Fibroblast of peridontal ligament (primary cell): Measurements from ENCODE around the gene ARHGAP4.

ENCODE experiments used
- DNase-seq: peaks from one replicate; pipeline ENCODE4 v3.0.0-alpha.2; 2010; ENCODE audit errors: extremely low read depth

The ARHGAP4 gene

GRCh38 chrX:153963546-153963945 is 37.5 kb upstream of the ARHGAP4 start:
- no peak for DNase-seq

DNA sequence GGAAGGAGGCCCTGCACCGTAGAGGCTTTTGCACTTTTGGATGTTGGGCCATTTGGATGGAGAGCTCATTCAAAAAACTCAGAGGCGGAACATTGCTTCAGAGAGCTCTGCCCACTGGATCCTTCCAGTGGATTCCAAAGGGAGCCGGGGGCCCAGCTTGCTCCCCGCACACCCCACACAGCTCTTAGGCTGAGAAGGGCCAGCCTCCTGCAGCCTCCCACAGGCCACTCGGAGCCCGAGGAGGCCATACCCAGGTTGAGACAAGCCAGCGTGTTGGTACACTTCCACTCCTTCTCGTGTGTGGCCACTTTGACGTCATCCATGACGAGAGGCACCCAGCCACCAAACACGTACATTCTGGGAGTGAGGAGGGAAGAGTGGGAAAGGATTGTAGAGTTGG is 35.2 kb upstream of the ARHGAP4 start:
- no peak for DNase-seq

DNA sequence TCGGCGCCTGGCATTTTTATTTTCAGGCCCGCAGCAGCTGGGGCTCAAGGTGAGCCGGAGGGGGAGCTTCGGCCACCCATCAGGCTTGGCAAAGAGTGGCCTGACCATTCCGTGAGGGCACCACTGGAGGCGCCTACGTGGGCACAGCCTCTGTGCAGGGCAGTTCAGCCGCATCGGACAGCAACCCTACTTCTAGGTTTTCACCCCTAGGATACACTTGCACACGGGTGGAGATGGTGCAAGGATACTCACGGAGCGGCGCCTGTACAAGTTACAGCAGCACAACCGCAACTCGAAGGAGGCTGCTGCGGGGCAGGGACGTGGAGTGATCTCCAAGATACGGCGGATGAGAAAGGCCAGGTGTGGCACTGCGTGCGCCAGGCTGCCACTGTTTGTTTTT is 34.7 kb upstream of the ARHGAP4 start:
- DNase-seq = no peak

DNA sequence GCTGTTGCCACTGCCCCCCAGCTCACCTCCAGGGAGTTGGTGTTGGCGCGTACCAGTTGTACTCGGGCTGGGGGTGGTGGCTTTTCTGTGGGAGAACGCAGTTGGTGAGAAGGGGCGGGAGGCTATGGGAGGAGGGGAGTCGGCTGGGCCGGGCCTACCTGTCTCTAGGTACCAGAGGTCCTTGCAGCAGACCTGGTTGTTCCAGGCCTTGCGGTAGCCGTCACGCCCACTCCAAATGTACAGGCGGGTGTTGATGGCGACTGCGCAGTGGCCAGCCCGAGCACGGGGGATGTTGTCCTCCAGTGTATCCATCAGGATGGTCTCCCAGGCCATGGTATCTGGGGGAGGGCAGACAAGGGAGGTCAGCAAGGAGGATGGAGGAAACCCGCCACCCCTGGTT is 34.0 kb upstream of the ARHGAP4 start:
- no peak for DNase-seq

DNA sequence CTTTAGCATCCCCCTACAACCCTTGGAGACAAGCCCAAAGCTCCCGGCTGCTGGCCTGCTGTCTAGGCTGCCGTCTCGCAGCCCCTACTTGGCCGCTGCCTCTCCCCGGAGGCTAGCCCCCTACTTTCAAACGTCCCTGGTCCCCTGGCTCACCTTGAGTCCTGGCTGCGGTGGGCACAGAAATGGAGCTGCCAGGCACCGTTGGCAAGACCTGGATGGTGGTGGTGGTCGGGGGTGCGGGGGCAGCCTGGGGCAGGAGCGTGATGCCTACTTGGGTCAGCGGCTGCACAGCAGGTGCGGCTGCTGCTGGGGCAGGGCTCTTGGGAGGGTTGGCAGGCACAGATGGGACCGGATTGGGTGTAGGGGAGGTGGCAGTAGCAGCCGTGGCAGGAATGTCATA is 33.6 kb upstream of the ARHGAP4 start:
- DNase-seq = no peak

- DNase-seq = no peak
Observed at GRCh38 chrX:153958605-153959004, 32.5 kb upstream of the ARHGAP4 start.

- no peak for DNase-seq
Observed at GRCh38 chrX:153957224-153957623, 31.2 kb upstream of the ARHGAP4 start.

GRCh38 chrX:153956044-153956907 is 30.2 kb upstream of the ARHGAP4 start:
- no peak for DNase-seq

DNA sequence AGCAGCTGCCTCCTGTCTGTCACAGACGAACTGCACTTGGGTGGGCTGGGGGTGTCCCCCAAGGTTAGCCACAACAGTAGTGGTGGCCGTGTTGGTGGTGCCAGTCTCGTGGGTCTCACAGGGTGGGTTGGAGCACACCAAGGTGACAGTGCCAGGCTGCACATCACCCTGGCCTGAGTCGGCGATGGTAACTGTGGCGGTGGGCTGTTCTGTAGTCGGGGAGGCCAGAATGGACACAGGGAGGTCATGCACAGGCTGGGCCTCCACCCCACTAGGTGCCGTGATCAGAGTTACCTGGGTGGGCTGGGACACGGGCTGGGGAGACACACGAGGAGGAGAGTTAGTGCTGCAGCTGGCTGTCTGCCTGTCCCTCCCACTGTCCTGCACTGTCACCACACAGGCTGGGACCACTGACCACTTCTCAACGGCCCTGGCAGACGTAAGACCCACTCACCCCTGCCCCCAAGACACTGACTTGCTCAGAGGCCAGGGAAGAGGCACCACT is 29.2 kb upstream of the ARHGAP4 start:
- DNase-seq = no peak

DNA sequence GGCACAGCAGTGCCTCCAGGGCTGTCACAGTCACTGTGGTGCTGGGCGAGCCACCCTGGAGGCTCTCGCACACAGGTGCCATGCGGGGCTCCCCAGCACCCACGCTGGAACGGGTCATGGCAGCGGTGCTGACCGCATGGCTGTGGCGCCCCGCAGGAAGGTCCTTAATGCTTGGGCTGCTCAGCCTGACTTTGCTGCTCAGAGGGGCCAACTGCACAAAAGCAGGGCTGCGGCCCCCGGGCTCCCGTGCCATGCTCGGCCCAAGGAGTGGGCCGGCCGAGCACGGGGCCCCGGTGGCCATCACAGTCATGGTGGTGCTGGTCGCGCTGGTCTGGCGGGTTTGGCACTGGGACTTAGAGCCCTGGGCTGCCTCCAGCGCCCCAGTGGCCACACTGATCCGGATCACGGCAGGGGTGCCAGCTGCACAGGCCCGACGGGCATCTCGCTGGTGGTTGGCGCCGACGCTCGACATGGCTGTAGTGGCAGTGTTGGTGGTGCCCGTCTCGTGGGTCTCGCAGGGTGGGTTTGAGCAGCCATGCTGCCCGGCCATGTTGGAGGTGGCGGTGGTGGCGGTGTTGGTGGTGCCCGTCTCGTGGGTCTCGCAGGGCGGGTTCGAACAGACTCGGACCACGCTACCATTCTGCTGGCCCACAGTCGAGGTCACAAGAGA is 28.6 kb upstream of the ARHGAP4 start:
- no peak for DNase-seq

- DNase-seq = no peak
Observed at GRCh38 chrX:153953892-153954557, 28.0 kb upstream of the ARHGAP4 start.

- DNase-seq = peak; percentile 58
Observed at GRCh38 chrX:153953342-153953830, 27.3 kb upstream of the ARHGAP4 start.

- DNase-seq = no peak
Observed at GRCh38 chrX:153952373-153953026, 26.4 kb upstream of the ARHGAP4 start.

DNA sequence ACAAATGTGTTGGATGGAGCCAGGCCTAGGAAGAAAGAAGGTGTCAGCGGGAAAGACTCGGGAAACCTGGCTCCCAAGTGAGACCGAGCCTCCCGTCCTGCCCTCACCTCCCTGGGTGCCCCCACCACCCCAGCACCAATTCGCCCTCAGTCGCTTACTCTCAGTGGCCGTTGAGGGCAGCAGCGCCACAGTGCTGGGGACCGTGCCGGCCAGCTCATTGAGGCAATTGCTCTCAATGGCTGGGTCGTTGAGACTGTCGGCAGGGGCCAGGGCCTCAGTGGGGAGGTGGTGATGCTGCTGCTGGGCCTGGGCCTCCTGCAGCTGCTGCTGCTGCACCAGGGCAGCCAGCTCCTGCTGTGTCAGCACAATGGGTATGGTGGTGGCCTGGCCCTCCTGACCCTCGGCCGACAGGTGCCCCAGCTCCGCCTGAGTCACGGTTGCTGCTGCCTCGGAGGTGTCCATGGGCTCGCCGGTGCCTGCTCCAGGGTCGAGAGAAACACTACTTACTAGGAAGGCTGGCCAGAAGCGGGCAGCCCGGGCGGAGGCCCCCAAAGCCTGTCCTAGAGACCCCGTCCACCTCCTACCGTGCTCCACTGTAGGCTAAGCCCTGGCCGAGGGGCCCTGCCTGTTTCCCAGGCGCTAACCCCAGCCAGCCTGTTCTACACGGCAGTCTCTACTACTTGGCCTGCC is 25.8 kb upstream of the ARHGAP4 start:
- DNase-seq = no peak

DNA sequence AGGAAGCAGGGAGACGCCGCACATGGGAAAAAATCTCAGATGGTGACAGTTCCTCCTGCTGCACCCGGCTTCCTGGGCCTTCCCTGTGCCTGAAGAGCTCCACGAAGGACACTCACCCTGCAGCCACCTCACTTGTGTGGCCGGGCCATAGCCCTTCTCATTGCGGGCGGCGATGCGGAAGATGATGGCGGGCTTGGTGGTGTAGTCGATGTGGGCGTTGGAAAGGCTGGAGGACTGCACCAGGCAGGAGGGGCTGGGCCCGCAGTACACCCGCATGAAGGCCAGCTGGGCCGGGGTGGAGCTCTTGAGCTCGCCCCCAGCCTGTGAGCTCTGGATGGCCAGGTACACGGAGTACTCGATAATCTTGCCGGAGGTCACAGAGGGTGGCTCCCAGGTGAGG is 24.1 kb upstream of the ARHGAP4 start:
- DNase-seq = no peak

- DNase-seq = no peak
Observed at GRCh38 chrX:153948847-153949805, 23.1 kb upstream of the ARHGAP4 start.

GRCh38 chrX:153948002-153948466 is 22.0 kb upstream of the ARHGAP4 start:
- no peak for DNase-seq

GRCh38 chrX:153947009-153947769 is 21.1 kb upstream of the ARHGAP4 start:
- peak; percentile 76 for DNase-seq
